Renal cortical epithelial cell (primary cell): ENCODE data around the gene OTOG. TPM values are rescaled to one million over a fixed set of nuclear protein-coding genes. Genes with fewer than 3 reads are reported as not detected.
"Not testable (repeated sequence)": the region's sequence is repeated elsewhere in the genome, so short reads cannot be mapped to it uniquely, and the experiment has no call there.

Experiments
- DNase-seq: peaks from one replicate; pipeline ENCODE4 v3.0.0-alpha.2; 2011; ENCODE audit warnings: low read depth
- total RNA-seq: library from RNA; depleted of rRNA; stranded (reverse); fragments of >200 nt; gene quantifications from 2 replicates; pipeline ENCODE4 v1.2.3, GENCODE V29; 2014

OTOG gene
- total RNA-seq, 1 donor from 2014 or later, result not detected

DNA sequence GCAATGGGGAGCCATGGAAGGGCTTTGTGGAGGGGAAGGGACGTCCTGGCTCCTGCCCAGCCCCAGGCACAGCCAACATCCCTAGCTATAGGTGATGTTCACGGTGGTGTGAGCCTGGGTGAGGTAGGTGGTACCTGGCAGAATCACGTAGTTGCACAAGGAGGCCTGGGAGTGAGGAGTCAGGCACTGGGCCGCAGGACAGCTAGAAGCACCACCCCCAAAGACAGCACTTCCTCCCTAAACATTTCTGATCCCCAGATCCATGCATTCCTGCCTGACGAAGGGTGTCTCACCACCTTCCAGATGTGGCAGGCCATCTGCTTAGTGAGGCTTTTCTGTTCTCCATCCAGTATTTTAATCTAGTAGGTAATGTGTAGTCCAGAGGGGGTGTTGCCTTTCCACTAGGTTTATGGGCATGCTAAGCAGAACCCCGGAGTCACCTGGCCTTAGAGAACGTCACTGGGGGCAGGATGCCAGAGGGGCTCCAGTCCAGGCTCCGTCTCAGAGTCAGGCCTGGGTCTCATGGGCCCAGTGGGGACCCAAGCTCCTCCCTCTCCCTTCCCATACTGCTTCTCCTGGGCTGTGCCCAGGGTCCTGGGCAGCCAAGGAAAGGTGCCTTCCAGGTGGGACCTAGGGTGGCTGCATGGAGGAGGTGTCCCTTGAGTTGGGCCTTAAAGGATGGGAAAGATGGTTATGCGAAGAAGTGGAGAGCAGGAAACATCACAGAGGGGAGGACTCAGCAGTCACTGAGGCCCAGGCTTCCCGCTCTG, 56.2 kb downstream of the OTOG start:
- no peak for DNase-seq

DNA sequence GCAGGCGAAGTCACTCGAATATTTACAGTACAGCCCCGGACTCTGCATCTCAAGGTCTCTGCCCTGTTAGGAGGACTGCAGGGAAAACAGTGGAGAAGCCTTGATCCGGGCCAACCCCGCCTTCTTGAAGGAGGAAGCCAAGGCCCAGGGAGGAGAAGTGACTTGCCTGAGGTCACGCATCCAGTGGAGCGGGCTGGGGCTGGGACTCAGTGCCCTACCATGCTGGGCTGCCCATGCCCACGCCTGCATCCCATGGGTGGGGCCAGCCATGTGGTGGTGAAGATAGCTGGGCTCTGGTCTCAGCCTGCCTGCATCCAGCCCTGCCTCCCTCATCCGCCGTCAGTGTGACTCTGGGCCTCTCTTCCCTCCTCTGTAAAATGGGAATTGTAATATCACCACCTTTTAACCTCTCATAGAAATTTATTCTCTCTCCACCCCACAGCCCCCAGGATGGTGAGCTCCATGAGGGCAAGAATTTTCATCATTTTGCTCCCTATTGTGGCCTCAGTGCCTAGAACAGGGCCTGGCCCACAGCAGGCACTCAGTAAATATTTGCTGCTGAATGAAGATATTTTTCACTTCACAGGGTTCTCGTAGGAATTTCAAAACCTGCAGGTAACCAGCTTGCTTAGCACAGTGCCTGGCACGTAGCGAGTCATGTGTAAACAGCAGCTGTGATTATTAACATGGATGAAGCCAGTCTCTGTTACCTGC, 57.3 kb downstream of the OTOG start:
- DNase-seq, result no peak

DNA sequence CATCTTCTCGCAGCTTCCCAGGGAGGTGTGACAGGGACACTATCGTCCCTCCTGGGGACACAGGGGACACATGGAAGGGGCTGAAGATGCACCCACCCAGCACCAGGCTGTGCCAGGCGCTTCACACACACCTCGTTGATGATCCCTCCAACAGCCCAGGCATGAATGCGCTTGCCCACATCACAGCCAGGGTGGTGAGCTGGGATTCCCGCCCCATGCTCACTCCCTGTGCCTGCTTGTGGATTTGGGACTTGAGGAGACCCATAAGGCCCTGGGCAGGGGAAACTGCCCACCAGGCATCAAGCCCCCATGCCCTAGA, 57.8 kb downstream of the OTOG start:
- no peak for DNase-seq

DNA sequence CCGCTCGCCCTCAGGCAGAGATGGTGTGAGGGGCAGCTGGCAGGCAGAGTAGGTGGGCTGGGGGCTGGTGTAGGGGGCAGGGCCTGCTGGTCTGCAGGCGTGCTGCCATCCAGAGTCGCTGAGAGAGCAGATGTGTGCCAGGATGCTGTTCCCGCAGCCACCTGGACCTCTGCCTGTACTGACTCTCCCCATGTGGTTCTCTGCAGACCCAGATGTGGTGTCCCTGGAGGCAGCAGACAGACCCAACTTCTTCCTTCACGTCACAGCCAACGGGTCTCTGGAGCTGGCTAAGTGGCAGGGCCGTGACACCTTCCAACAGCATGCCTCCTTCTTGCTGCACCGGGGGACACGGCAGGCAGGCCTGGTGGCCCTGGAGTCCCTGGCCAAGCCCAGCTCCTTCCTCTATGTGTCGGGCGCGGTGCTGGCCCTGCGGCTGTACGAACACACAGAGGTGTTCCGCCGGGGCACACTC, 58.6 kb downstream of the OTOG start:
- no peak for DNase-seq

- no peak for DNase-seq
These were observed 59.4 kb downstream of the OTOG start for GRCh38 chr11:17606233-17607082.

DNA sequence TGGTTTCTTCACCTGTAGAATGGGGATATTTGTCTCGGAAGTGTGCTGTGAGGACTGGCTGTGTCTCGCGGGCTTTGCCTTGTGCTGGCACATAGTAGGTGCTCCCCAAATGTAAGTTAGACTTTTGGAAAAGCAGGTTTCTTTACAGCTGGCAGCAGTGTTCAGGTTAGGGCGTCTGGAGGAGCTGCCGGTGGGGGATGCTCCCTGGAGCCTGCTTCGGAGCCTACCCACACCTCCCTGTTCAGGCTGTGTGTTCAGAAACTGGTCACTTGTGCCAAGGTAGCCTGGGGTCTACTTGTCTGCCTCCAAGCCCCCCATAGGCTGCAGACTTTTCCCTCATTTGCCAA, 60.0 kb downstream of the OTOG start:
- no peak for DNase-seq

GRCh38 chr11:17607591-17608570, 60.8 kb downstream of the OTOG start:
- DNase-seq, result no peak

DNA sequence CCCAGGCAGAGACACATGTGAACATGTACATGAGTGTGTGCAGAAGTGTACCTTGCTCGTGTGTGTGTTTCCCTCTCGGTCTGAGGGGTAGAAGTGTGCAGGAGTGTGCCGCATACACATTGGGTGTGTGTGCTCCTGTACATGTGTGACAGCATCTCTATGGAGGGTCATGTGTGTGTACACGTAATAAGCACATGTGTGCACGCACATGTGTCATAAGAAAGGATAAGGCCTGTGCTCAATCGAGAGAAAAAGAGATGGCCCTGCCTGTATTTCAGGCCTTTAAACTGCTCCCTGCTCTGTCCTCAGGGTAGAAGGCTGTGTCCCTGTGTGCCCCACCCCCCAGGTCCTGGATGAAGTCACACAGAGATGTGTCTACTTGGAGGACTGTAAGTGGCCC, 61.8 kb downstream of the OTOG start:
- DNase-seq, result no peak

DNA sequence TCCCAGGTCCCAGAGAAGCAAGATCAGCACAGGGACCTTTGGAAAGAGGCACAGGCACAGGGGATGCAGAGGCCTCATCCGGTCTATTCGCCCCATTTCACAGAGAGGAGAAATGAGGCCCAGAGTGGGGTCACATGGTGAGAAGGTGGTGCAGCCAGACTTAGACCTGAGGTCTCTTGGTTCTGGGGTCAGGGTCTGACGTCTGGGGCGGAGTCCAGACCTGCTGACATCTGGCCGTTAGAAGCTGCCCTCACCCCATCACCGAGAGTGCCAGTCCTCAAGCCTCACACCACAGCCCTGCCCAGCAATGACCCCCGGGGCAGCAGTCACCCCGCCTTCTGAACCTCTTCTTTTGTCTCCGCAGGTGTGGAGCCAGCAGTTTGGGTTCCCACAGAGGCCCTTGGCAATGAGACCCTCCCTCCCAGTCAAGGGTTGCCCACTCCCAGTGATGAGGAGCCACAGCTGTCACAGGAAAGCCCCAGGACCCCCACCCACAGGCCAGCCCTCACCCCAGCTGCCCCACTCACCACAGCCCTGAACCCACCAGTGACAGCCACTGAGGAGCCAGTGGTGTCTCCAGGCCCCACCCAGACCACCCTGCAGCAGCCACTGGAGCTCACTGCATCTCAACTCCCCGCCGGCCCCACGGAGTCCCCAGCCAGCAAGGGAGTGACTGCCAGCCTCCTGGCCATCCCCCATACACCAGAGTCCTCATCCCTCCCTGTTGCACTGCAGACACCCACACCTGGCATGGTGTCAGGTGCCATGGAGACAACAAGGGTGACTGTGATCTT, 62.4 kb downstream of the OTOG start:
- no peak for DNase-seq

GRCh38 chr11:17610085-17610894, 63.2 kb downstream of the OTOG start:
- no peak for DNase-seq

- DNase-seq, result no peak
These were observed 64.0 kb downstream of the OTOG start for GRCh38 chr11:17611049-17611448.

DNA sequence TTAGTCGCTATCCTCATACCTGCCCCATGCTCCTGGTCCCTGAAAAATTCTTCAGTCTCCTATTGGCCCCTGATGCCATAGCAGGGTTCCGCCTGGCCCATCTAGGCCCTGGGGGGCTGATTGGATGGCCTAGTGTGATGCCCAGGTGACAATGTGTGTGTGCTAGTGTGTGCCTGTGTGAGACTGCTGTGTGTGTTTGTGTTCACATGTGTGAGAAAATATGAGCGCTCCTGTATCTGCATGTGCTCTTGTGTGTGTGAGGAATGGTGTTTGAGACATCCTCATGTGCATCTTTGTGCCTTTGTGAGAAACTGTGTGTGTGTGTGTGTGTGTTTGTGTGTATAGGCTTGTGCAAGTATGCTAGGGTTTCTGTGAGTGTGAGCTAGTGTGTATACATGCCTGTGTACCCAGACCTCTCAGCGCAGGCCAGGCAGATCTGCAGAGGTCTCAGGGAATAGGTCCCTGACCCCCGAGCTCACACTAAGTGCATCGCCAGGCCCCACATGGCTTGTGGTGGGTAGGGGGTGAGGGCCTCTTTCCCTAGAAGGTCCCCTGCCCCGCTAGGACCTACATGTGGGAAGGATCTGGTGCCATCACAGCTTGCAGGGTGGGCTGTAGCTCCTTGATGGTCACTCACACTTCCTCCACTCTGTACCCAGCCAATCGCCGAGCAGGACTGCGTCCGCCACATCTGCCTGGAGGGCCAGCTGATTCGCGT, 64.6 kb downstream of the OTOG start:
- DNase-seq, result no peak

DNA sequence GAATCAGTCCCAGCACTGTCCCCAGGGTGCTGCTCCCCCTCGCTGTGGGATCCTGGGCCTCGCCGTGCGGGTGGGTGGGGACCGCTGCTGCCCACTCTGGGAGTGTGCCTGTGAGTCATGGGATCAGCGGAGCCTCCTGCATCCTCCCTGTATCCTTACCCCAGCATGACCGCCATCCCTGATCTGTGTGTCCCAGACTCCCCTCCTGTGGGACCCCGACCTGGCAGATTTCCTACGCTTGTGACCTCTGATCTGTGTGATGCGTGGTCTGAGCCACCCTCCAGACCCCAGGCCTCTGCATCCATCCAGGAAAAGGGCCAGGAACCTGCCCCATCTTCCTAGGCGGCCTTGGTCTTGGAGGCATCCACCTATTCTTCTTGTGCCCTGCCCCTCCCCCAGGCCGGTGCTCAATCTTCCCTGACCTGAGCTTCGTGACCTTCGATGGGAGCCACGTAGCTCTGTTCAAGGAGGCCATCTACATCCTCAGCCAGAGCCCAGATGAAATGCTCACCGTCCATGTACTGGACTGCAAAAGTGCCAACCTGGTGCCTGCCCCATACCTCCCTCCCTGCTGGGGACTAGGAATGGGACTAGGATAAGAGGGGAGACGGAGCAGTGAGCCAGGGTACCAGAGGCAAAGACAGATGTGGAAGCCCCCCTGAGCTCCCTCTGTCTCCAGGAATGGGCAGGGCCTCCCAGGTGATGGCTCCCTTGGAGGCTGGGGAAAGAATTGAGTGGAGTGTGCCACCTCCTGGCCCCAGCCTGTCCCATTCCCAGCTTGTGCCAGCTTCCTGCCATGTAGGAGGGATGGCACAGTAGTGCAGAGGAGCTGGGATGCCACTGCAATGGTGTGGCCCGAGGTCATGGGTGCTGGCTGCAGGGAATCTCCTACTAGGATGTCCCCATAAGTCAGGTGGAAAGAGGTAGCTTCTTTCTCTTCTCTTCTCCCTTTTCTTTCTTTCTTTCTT, 65.4 kb downstream of the OTOG start:
- no peak for DNase-seq

- DNase-seq, result no peak
These were observed 66.4 kb downstream of the OTOG start for GRCh38 chr11:17613428-17613962.

DNA sequence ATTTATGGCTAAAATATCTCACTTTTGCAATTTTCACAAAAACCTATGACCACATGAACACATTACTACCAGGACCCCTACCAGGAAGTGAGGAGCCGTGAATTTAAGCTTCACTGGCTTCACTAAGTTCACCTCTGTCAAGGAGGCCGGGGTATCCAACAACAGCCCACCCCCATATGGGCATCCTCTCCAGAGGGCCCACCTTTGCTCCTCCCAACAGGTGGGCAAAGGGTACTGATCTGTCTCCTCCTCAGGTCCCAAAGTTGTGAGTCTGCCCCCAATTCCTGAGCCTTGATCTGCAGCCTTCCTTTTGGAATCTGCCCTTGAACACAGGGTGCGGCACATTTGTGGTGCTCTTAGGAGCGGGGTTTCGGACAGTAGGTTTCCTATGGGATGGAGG, 66.9 kb downstream of the OTOG start:
- DNase-seq, result no peak

DNA sequence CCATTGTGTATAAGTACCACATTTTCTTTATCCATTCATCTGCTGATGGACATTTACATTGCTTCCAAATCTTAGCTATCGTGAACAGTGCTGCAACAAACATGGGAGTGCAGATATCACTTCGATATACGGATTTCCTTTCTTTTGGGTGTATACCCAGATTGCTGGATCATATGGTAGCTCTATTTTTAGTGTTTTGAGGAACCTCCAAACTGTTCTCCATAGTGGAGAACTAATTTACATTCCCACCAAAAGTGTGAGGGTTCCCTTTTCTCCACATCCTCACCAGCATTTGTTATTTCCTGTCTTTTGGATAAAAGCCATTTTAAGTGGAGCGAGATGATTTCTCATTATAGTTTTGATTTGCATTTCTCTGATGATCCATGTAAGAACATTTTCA, 75.7 kb downstream of the OTOG start:
- not testable (repeated sequence) for DNase-seq

DNA sequence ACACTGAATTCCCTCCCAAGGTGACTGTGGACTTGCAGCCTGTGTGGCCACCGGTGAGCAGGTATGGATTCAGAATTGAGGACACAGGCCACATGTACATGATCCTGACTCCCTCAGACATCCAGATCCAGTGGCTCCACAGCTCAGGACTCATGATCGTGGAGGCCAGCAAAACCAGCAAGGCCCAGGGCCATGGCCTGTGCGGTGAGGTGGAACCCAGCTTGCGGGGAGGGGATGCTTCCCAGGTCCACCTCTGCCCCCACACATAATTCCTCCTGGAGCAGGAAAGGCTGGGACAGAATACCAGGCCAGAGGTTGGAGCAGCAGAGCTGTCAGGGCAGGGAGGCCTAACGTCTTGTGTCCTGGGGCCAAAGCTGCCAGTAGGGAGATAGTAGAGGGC, 82.1 kb downstream of the OTOG start:
- no peak for DNase-seq

GRCh38 chr11:17630936-17631335, 83.9 kb downstream of the OTOG start:
- no peak for DNase-seq
